HepG2 (cell line): ENCODE results near the gene RTCA. TPM values are rescaled to one million over a fixed set of nuclear protein-coding genes. Genes with fewer than 3 reads are reported as not detected.
A peak's percentile ranks its signal among the peaks of the same experiment; 100 is the strongest.

ENCODE experiments used
- ATAC-seq: fragments of 200-7000 bp; cut with Tn5 transposase; 3 replicates; pipeline ENCODE4 v1.9.1; 2020; ENCODE audit warnings: mild to moderate bottlenecking, moderate library complexity
- BruUV-seq: library from RNA; stranded (reverse); fragments of 400-500 nt; replicated peaks from 2 replicates; lab custom pipeline; 2021; lab: Mats Ljungman, UMichigan
- CTCF ChIA-PET: fragments of 300-600 bp; formaldehyde crosslinking; extraction: SDS; loops from one replicate; lab custom pipeline; 2021; ENCODE audit warnings: low total read pairs, inconsistent platforms, low intra/inter-chr PET ratio; lab: Yijun Ruan, JAX
- POLR2A ChIA-PET: fragments of 350-600 bp; sonication (Branson Sonifier 250); formaldehyde crosslinking; loops from one replicate; lab custom pipeline; 2020; ENCODE audit warnings: antibody characterized with exemption, inconsistent platforms; lab: Yijun Ruan, JAX
- DNase-seq: peaks from one replicate; pipeline ENCODE4 v3.0.0-alpha.2; 2015; ENCODE audit warnings: low spot score
- FAIRE-seq: peaks from 3 replicates; lab custom pipeline; 2011; peaks lifted over from hg19 to GRCh38; lab: Jason Lieb, UNC
- H2AFZ ChIP-seq: one replicate; pipeline ENCODE4 v1.6.1; 2011; ENCODE audit warnings: low read length, inconsistent platforms
- H3K27ac ChIP-seq: fragments of 300-600 bp; 3 replicates; pipeline ENCODE4 v1.8.0; 2011; ENCODE audit warnings: mixed run types, mild to moderate bottlenecking, mixed read lengths, low read length, inconsistent platforms; ENCODE audit not compliant: insufficient read depth; ENCODE audit errors: extremely low read length
- H3K27me3 ChIP-seq, 2 experiments: fragments of 200-600 bp in 1 of 2; 2 replicates in 1 of 2; 3 replicates in 1 of 2; pipeline versions ENCODE4 v1.6.0 to v1.8.0; 2011; ENCODE audit warnings: low read length in 2 of 2, mild to moderate bottlenecking in 2 of 2, moderate library complexity in 2 of 2, inconsistent platforms in 1 of 2; ENCODE audit not compliant: insufficient read depth in 2 of 2, control insufficient read depth in 1 of 2
- H3K36me3 ChIP-seq, 2 experiments: fragments of 200-600 bp in 1 of 2; replicated peaks in 1 of 2; 2 replicates in 1 of 2; 3 replicates in 1 of 2; pipeline versions ENCODE4 v1.5.1 to v1.8.0; 2011; ENCODE audit warnings: low read length in 2 of 2, inconsistent platforms in 1 of 2; ENCODE audit not compliant: insufficient read depth in 2 of 2, control insufficient read depth in 1 of 2
- H3K4me1 ChIP-seq: 2 replicates; pipeline ENCODE4 v1.5.1; 2012; ENCODE audit warnings: low read length, inconsistent platforms; ENCODE audit not compliant: insufficient read depth
- H3K4me2 ChIP-seq: 2 replicates; pipeline ENCODE4 v1.6.0; 2011; ENCODE audit warnings: low read depth, low read length, inconsistent platforms
- H3K4me3 ChIP-seq, 3 experiments: fragments of 200-600 bp in 1 of 3; sonication (generic), shearing (Covaris generic) in 1 of 3; replicated peaks in 1 of 3; 2 replicates each; pipeline ENCODE4 v1.5.1; 2011 to 2016; ENCODE audit warnings: low read length in 3 of 3, inconsistent platforms in 2 of 3, low read depth in 2 of 3, mild to moderate bottlenecking in 2 of 3, control low read depth in 1 of 3, mixed read lengths in 1 of 3; ENCODE audit not compliant: insufficient read depth in 1 of 3
- H3K79me2 ChIP-seq: one replicate; pipeline ENCODE4 v1.6.1; 2011; ENCODE audit warnings: low read length, inconsistent platforms; ENCODE audit not compliant: insufficient read depth
- H3K9ac ChIP-seq: 2 replicates; pipeline ENCODE4 v1.6.0; 2011; ENCODE audit warnings: mild to moderate bottlenecking, low read depth, low read length, inconsistent platforms; ENCODE audit not compliant: insufficient read depth
- H3K9me3 ChIP-seq: 2 replicates; pipeline ENCODE4 v1.5.1; 2012; ENCODE audit warnings: mild to moderate bottlenecking, low read length
- H4K20me1 ChIP-seq: 2 replicates; pipeline ENCODE4 v1.6.0; 2011; ENCODE audit warnings: inconsistent platforms, mild to moderate bottlenecking, low read length, moderate library complexity; ENCODE audit not compliant: insufficient read depth
- ATF5 ChIP-seq: sonication (generic); formaldehyde crosslinking; IDR thresholded peaks from 2 replicates; pipeline ENCODE4 v1.4.0; 2020; ENCODE audit warnings: mild to moderate bottlenecking, low read depth, missing genetic modification reagents
- CEBPB ChIP-seq: IDR thresholded peaks from 2 replicates; pipeline ENCODE4 v1.6.1; 2011; ENCODE audit warnings: low read depth, low read length, improper control_type of control experiment, borderline replicate concordance
- ISX ChIP-seq: sonication (generic); formaldehyde crosslinking; conservative IDR thresholded peaks from 2 replicates; pipeline ENCODE4 v1.5.0; 2020; ENCODE audit warnings: missing genetic modification reagents
- MAFG ChIP-seq: sonication (generic); formaldehyde crosslinking; IDR thresholded peaks from 2 replicates; pipeline ENCODE4 v1.5.1; 2020; ENCODE audit warnings: mild to moderate bottlenecking, missing genetic modification reagents
- NCOA2 ChIP-seq: sonication (generic); formaldehyde crosslinking; IDR thresholded peaks from 2 replicates; pipeline ENCODE4 v1.8.0; 2022; ENCODE audit warnings: inconsistent platforms
- NCOR1 ChIP-seq: fragments of 200-600 bp; sonication (generic); IDR thresholded peaks from 2 replicates; pipeline ENCODE4 v1.7.0; 2017; ENCODE audit warnings: antibody characterized with exemption, low read length, borderline replicate concordance
- SALL1 ChIP-seq: sonication (generic); formaldehyde crosslinking; IDR thresholded peaks from 2 replicates; pipeline ENCODE4 v1.8.0; 2022; ENCODE audit warnings: mild to moderate bottlenecking, missing genetic modification reagents
- SIX4 ChIP-seq: sonication (generic); formaldehyde crosslinking; IDR thresholded peaks from 2 replicates; pipeline ENCODE4 v1.4.0; 2020; ENCODE audit warnings: missing genetic modification reagents
- U2AF2 ChIP-seq: fragments of 200-400 bp; formaldehyde crosslinking; IDR thresholded peaks from 2 replicates; pipeline ENCODE4 v1.6.1; 2017; ENCODE audit warnings: low read depth, mild to moderate bottlenecking, low read length
- UBTF ChIP-seq: sonication (generic); formaldehyde crosslinking; IDR thresholded peaks from 2 replicates; pipeline ENCODE4 v1.4.0; 2020; ENCODE audit warnings: mild to moderate bottlenecking, missing genetic modification reagents
- ZNF230 ChIP-seq: sonication (generic); formaldehyde crosslinking; IDR thresholded peaks from 2 replicates; pipeline ENCODE4 v1.4.0; 2020; ENCODE audit warnings: mild to moderate bottlenecking, missing genetic modification reagents
- ZNF326 ChIP-seq: sonication (generic); formaldehyde crosslinking; IDR thresholded peaks from 2 replicates; pipeline ENCODE4 v1.4.0; 2020; ENCODE audit warnings: missing genetic modification reagents, borderline replicate concordance
- ZNF33B ChIP-seq: sonication (generic); formaldehyde crosslinking; IDR thresholded peaks from 2 replicates; pipeline ENCODE4 v1.5.1; 2020; ENCODE audit warnings: mild to moderate bottlenecking, missing genetic modification reagents
- ZNF354B ChIP-seq: sonication (generic); formaldehyde crosslinking; IDR thresholded peaks from 2 replicates; pipeline ENCODE4 v1.8.0; 2022; ENCODE audit warnings: mild to moderate bottlenecking, missing genetic modification reagents
- ZNF446 ChIP-seq: sonication (generic); formaldehyde crosslinking; IDR thresholded peaks from 2 replicates; pipeline ENCODE4 v1.5.0; 2020; ENCODE audit warnings: mild to moderate bottlenecking, missing genetic modification reagents
- ZNF672 ChIP-seq: sonication (generic); formaldehyde crosslinking; IDR thresholded peaks from 2 replicates; pipeline ENCODE4 v1.8.1; 2022; ENCODE audit warnings: missing genetic modification reagents
- ZNF674 ChIP-seq: sonication (generic); formaldehyde crosslinking; IDR thresholded peaks from 2 replicates; pipeline ENCODE4 v1.5.0; 2020; ENCODE audit warnings: low read depth, mild to moderate bottlenecking, missing genetic modification reagents
- ZNF740 ChIP-seq: sonication (generic); formaldehyde crosslinking; IDR thresholded peaks from 2 replicates; pipeline ENCODE4 v1.4.0; 2020; ENCODE audit warnings: missing genetic modification reagents
- ZNF816 ChIP-seq: sonication (generic); formaldehyde crosslinking; IDR thresholded peaks from 2 replicates; pipeline ENCODE4 v1.8.0; 2022; ENCODE audit warnings: missing genetic modification reagents, mild to moderate bottlenecking, borderline replicate concordance
- WGBS: methylation state at CpG from one replicate; pipeline ENCODE4 v1.1.6; 2017; ENCODE audit warnings: low lambda C conversion rate; 5-methylcytosine and 5-hydroxymethylcytosine counted together
- in situ Hi-C: cut with HindIII; loops from 2 replicates; pipeline ENCODE4 v1.10.0; 2017; ENCODE audit warnings: low pct_unique_long_range_greater_than_20kb; ENCODE audit not compliant: extremely low pct_ligation_motif_present
- intact Hi-C: fragments of 100-400 bp; cut with micrococcal nuclease; formaldehyde crosslinking; loops from one replicate; pipeline ENCODE4 v1.10.0; 2022; ENCODE audit not compliant: unreplicated experiment
- polyA plus RNA-seq, 8 experiments: library from polyadenylated mRNA; depleted of rRNA in 3 of 8; stranded (reverse) in 7 of 8; unstranded in 1 of 8; fragments of >200 nt; fragmentation: Illumina TruSeq in 4 of 8; extraction: Trizol in 4 of 8; gene quantifications; 2 replicates each; pipeline versions ENCODE4 v1.2.1 to v1.2.3, GENCODE V29; 2011 to 2016; ENCODE audit warnings: low read depth in 4 of 8, missing spikeins in 1 of 8, mixed read lengths in 1 of 8; ENCODE audit not compliant: insufficient read depth in 1 of 8
- total RNA-seq, 5 experiments: library from RNA; depleted of rRNA; stranded (reverse); fragments of >200 nt; fragmentation: Illumina TruSeq; extraction: Trizol; gene quantifications; 2 replicates each; pipeline ENCODE4 v1.2.3, GENCODE V29; 2016; ENCODE audit warnings: low read depth in 1 of 5

RTCA gene
- total and polyA plus RNA-seq, 2 of the 13 experiments (the other 11 are each of a cell fraction or from before 2014, with no cell fraction given): 22.7 to 31.0 TPM

GRCh38 chr1:100268202-100268601 lies 2.2 kb downstream of the RTCA start (continued):
- 0 out of 2 replicates have a peak, but pooled peaks have one; percentile 24 for TF ChIP-seq NCOR1
- TF ChIP-seq CEBPB: peak; percentile 52; the same call in 1 of the 2 replicates
- no peak for TF ChIP-seq ZNF446
- no peak for TF ChIP-seq U2AF2
- no peak for TF ChIP-seq ZNF326 (CRISPR knock-in tag)
- no peak for TF ChIP-seq UBTF
- no peak for TF ChIP-seq ZNF354B (CRISPR knock-in tag)
- TF ChIP-seq ZNF33B (CRISPR knock-in tag): no peak
- TF ChIP-seq ZNF740 (CRISPR knock-in tag): peak; percentile 58; the same call in 1 of the 2 replicates
- TF ChIP-seq ZNF674: no peak
- TF ChIP-seq ISX (CRISPR knock-in tag): no peak
- TF ChIP-seq, all 625 proteins: peak for 9

- no peaks in the 10 kb centered on the region for H3K79me2 ChIP-seq
- no peaks in the 10 kb centered on the region for H3K27me3 ChIP-seq
- no peaks in the 10 kb centered on the region for H4K20me1 ChIP-seq
- DNase-seq (no peak), ATAC-seq (no peak)
- H3K4me3 ChIP-seq: no peak overlapping the region
- CTCF ChIA-PET: no interaction called here
- H3K4me2 ChIP-seq: no peak overlapping the region
- intact Hi-C loops: no loop called here
- POLR2A ChIA-PET: no interaction called here
- no peak overlapping the region for H2AFZ ChIP-seq
- TF ChIP-seq ZNF230 (CRISPR knock-in tag) (no peak), SALL1 (CRISPR knock-in tag) (no peak), SIX4 (no peak), ZNF816 (CRISPR knock-in tag) (no peak), MAFG (no peak), NCOA2 (CRISPR knock-in tag) (no peak), ZNF672 (no peak), ATF5 (CRISPR knock-in tag) (no peak)
- TF ChIP-seq, all 625 proteins: peak for 0
- H3K36me3 ChIP-seq: peaks cover 3 to 74% of the 10 kb centered on the region in 2 experiments
- no peak overlapping the region for H3K27ac ChIP-seq
- 96% methylated on average over 1 of the region's 1 CpG for WGBS
- H3K9ac ChIP-seq: no peak overlapping the region
- no peaks in the 10 kb centered on the region for H3K4me1 ChIP-seq
- FAIRE-seq: no peak
- no TSS peak for BruUV-seq
- no peaks in the 10 kb centered on the region for H3K9me3 ChIP-seq
- in situ Hi-C loops: no loop called here
Observed at GRCh38 chr1:100277866-100278265, 11.8 kb downstream of the RTCA start.
